B cell (primary cell): ENCODE data around the gene BRD4. TPM values are rescaled to one million over a fixed set of nuclear protein-coding genes. Genes with fewer than 3 reads are reported as not detected.

Source experiments
- ATAC-seq: fragments of 200-7000 bp; cut with Tn5 transposase; one replicate; pipeline ENCODE4 v1.10.0; 2021; ENCODE audit warnings: low read depth, mild to moderate bottlenecking, moderate number of reproducible peaks, moderate library complexity
- CTCF ChIA-PET: fragments of 350-600 bp; sonication (Branson Sonifier 250); formaldehyde crosslinking; loops from one replicate; lab custom pipeline; 2021; ENCODE audit warnings: antibody characterized with exemption, inconsistent platforms; lab: Charles Lee
- POLR2A ChIA-PET: fragments of 350-600 bp; sonication (Branson Sonifier 250); formaldehyde crosslinking; loops from one replicate; lab custom pipeline; 2021; ENCODE audit warnings: antibody characterized with exemption; lab: Charles Lee
- DNase-seq: peaks from one replicate; pipeline ENCODE4 v3.0.0; 2013
- H2AFZ ChIP-seq: 2 replicates; pipeline ENCODE4 v1.6.1; 2012; ENCODE audit warnings: mild to moderate bottlenecking, low read depth, low read length; ENCODE audit not compliant: insufficient read depth, poor library complexity, severe bottlenecking
- H3K27ac ChIP-seq, 2 donors: 1 replicate in 1 of 2; 2 replicates in 1 of 2; pipeline ENCODE4 v1.5.1; 2012 to 2013; ENCODE audit warnings: low read length in 2 of 2, mild to moderate bottlenecking in 2 of 2, moderate library complexity in 1 of 2
- H3K27me3 ChIP-seq, 4 experiments: fragments of 200-600 bp in 1 of 4; sonication (generic) in 1 of 4; replicated peaks in 1 of 4; 1 replicate in 2 of 4; 2 replicates in 2 of 4; pipeline versions ENCODE4 v1.6.1 to v1.7.0; 2013 to 2016; ENCODE audit warnings: low read length in 3 of 4, mild to moderate bottlenecking in 2 of 4, mixed read lengths in 1 of 4, moderate library complexity in 1 of 4; ENCODE audit not compliant: insufficient read depth in 4 of 4, control insufficient read depth in 3 of 4; ENCODE audit errors: control extremely low read depth in 1 of 4
- H3K36me3 ChIP-seq, 2 experiments: replicated peaks in 1 of 2; 1 replicate in 1 of 2; 2 replicates in 1 of 2; pipeline versions ENCODE4 v1.6.1 to v1.7.1; 2013; ENCODE audit warnings: low read length in 1 of 2; ENCODE audit not compliant: insufficient read depth in 2 of 2, control insufficient read depth in 1 of 2; ENCODE audit errors: control extremely low read depth in 1 of 2, extremely low read depth in 1 of 2
- H3K4me1 ChIP-seq, 2 donors: fragments of 200-600 bp in 1 of 2; sonication (generic) in 1 of 2; 1 replicate in 1 of 2; 2 replicates in 1 of 2; pipeline versions ENCODE4 v1.5.1 to v1.6.1; 2013 to 2017; ENCODE audit warnings: low read length in 2 of 2; ENCODE audit not compliant: control insufficient read depth in 2 of 2, insufficient read depth in 2 of 2
- H3K4me2 ChIP-seq: replicated peaks from 2 replicates; pipeline ENCODE3; 2012; ENCODE audit warnings: mild to moderate bottlenecking, low read depth, low read length; ENCODE audit not compliant: poor library complexity, severe bottlenecking
- H3K4me3 ChIP-seq, 5 experiments: fragments of 200-600 bp in 1 of 5; sonication (generic) in 1 of 5; 1 replicate in 3 of 5; 2 replicates in 2 of 5; pipeline versions ENCODE4 v1.5.1 to v1.7.0; 2011 to 2016; ENCODE audit warnings: low read length in 4 of 5, mild to moderate bottlenecking in 4 of 5, low read depth in 2 of 5, control low read depth in 1 of 5, moderate library complexity in 1 of 5; ENCODE audit not compliant: insufficient read depth in 1 of 5; ENCODE audit errors: control extremely low read depth in 1 of 5, extremely low read depth in 1 of 5
- H3K79me2 ChIP-seq: fragments of 200-600 bp; sonication (generic); one replicate; pipeline ENCODE4 v1.6.0; 2016; ENCODE audit warnings: low read length; ENCODE audit not compliant: control insufficient read depth, insufficient read depth
- H3K9ac ChIP-seq: fragments of 200-600 bp; sonication (generic); 2 replicates; pipeline ENCODE4 v1.6.1; 2017; ENCODE audit warnings: mild to moderate bottlenecking, low read length, moderate library complexity
- H3K9me3 ChIP-seq, 3 donors: one replicate each; pipeline versions ENCODE4 v1.6.1 to v1.7.1; 2013; ENCODE audit warnings: low read length in 2 of 3; ENCODE audit not compliant: control insufficient read depth in 2 of 3, insufficient read depth in 1 of 3; ENCODE audit errors: control extremely low read depth in 1 of 3
- H4K20me1 ChIP-seq: 2 replicates; pipeline ENCODE4 v1.6.0; 2012; ENCODE audit warnings: mild to moderate bottlenecking, low read length; ENCODE audit not compliant: insufficient read depth, control insufficient read depth, poor library complexity, severe bottlenecking
- H3K27ac Mint-ChIP-seq: one replicate; pipeline ENCODE4 v1.8.0; 2021; ENCODE audit warnings: mixed read lengths
- H3K27me3 Mint-ChIP-seq: one replicate; pipeline ENCODE4 v1.8.0; 2021; ENCODE audit warnings: mixed read lengths
- H3K4me1 Mint-ChIP-seq: one replicate; pipeline ENCODE4 v1.8.0; 2021; ENCODE audit warnings: mixed read lengths
- H3K4me3 Mint-ChIP-seq: one replicate; pipeline ENCODE4 v1.8.0; 2021; ENCODE audit warnings: mixed read lengths
- H3K9me3 Mint-ChIP-seq: one replicate; pipeline ENCODE4 v1.8.0; 2022; ENCODE audit warnings: mixed read lengths; ENCODE audit not compliant: insufficient read depth
- EZH2 ChIP-seq: IDR thresholded peaks from 2 replicates; pipeline ENCODE4 v1.6.1; 2012; ENCODE audit warnings: borderline replicate concordance, low read depth, mild to moderate bottlenecking, moderate library complexity, low read length; ENCODE audit not compliant: insufficient read depth, poor library complexity, severe bottlenecking
- WGBS: methylation state at CpG from one replicate; pipeline ENCODE4 v1.1.5; 2013; ENCODE audit warnings: missing lambda C conversion rate; ENCODE audit not compliant: insufficient coverage; 5-methylcytosine and 5-hydroxymethylcytosine counted together
- intact Hi-C: fragments of 100-400 bp; cut with micrococcal nuclease; formaldehyde crosslinking; loops from one replicate; pipeline ENCODE4 v1.10.0; 2022
- polyA plus RNA-seq: library from polyadenylated mRNA; depleted of rRNA; stranded (reverse); fragments of >200 nt; gene quantifications from 2 replicates; pipeline ENCODE4 v1.2.3, GENCODE V29; 2012
- total RNA-seq, 2 donors: library from RNA; stranded (reverse); fragments of 120-200 nt in 1 of 2; gene quantifications; 1 replicate in 1 of 2; 2 replicates in 1 of 2; pipeline versions ENCODE4 v1.2.3 to v1.2.4, GENCODE V29; 2013 to 2022
- TF ChIP-seq, protein P1 (sequence below): fragments of 200-600 bp; IDR thresholded peaks from one replicate; pipeline ENCODE4 v1.8.0; 2022; ENCODE audit warnings: antibody characterized with exemption, mild to moderate bottlenecking

Gene BRD4
- total and polyA plus RNA-seq, 2 donors (not counting 1 experiment from before 2014, with no cell fraction given), result 30.7 to 209 TPM

DNA sequence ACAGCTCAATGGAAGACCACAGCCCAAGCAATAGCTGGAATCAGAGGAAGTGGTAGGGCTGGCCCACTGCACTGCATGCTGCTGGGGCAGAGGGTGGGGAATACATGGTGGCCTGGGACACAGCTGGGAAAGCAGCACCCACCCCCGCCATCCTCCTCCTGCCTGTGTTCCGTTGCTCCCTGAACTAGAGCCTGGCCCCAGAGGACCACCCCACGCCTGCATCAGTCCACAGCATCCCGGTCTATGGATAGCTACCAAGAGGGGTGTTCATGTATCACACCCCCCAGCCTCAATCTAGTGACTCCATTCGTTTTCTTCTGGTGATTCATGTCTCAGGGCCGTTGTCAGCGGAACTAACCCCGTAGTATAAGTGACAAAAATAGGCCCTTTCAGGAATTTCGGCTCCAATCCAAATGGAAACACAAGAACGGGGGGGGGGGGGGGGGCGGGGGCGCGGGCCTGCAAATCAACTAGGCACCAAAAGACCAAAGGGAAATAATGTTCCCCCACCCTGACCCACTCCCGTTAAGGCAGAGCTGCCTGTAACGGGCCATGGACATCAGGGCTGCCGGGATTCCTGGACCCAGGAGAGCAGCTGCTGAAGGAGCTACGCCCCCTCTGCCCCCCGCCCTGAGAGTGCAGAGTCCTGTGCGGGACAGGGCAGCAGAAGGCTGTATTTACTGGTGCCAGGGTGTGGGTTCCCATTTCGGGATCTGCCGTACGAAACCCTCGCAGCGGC is 81.2 kb downstream of the BRD4 start:
- no peak overlapping the region for H3K9ac ChIP-seq
- ChIA-PET CTCF (interaction anchor here (0.5 to 1.4 kb wide), 4 partner anchors 12 to 305 kb away, joined by 3 to 5 read pairs (median 4); no protein-coding TSS in a partner anchor), POLR2A (interaction anchor here (0.6 kb wide), 1 partner anchor 224 kb away, joined by 3 read pairs; no protein-coding TSS in a partner anchor)
- H2AFZ ChIP-seq, result no peak overlapping the region
- peaks cover 0 to 98% of the 10 kb centered on the region in 2 experiments for H3K36me3 ChIP-seq
- Mint-ChIP-seq H3K4me1 (peaks cover 26% of the 10 kb centered on the region), H3K27ac (peak overlapping the region; percentile 6), H3K9me3 (no peaks in the 10 kb centered on the region), H3K27me3 (no peaks in the 10 kb centered on the region), H3K4me3 (no peak overlapping the region)
- peaks cover 64% of the 10 kb centered on the region for H3K79me2 ChIP-seq
- H3K9me3 ChIP-seq, result no peaks in the 10 kb centered on the region
- no peak overlapping the region for H3K4me2 ChIP-seq
- peaks cover 7 to 18% of the 10 kb centered on the region in 2 donors for H3K4me1 ChIP-seq
- no peak overlapping the region for H3K27ac ChIP-seq
- H3K4me3 ChIP-seq, result no peak overlapping the region
- intact Hi-C loops, result no loop called here
- DNase-seq (no peak), ATAC-seq (no peak)
- TF ChIP-seq EZH2, result no peak
- TF ChIP-seq, protein P1, sequence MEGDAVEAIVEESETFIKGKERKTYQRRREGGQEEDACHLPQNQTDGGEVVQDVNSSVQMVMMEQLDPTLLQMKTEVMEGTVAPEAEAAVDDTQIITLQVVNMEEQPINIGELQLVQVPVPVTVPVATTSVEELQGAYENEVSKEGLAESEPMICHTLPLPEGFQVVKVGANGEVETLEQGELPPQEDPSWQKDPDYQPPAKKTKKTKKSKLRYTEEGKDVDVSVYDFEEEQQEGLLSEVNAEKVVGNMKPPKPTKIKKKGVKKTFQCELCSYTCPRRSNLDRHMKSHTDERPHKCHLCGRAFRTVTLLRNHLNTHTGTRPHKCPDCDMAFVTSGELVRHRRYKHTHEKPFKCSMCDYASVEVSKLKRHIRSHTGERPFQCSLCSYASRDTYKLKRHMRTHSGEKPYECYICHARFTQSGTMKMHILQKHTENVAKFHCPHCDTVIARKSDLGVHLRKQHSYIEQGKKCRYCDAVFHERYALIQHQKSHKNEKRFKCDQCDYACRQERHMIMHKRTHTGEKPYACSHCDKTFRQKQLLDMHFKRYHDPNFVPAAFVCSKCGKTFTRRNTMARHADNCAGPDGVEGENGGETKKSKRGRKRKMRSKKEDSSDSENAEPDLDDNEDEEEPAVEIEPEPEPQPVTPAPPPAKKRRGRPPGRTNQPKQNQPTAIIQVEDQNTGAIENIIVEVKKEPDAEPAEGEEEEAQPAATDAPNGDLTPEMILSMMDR, result no peak
- H4K20me1 ChIP-seq, result peaks cover 100% of the 10 kb centered on the region
- 99% methylated on average over 16 of the region's 24 CpGs for WGBS
- no peaks in the 10 kb centered on the region for H3K27me3 ChIP-seq

GRCh38 chr19:15250640-15250993 is 81.7 kb downstream of the BRD4 start:
- Histone ChIP-seq H3K4me2 (no peak overlapping the region), H3K79me2 (peaks cover 58% of the 10 kb centered on the region), H3K4me3 (no peak overlapping the region), H2AFZ (no peak overlapping the region), H3K36me3 (peaks cover 0 to 98% of the 10 kb centered on the region in 2 experiments), H3K9ac (no peak overlapping the region), H3K9me3 (no peaks in the 10 kb centered on the region), H3K4me1 (peaks cover 7 to 18% of the 10 kb centered on the region in 2 donors), H4K20me1 (peaks cover 100% of the 10 kb centered on the region), H3K27me3 (no peaks in the 10 kb centered on the region), H3K27ac (no peak overlapping the region)
- no peak for ATAC-seq
- Mint-ChIP-seq H3K4me3 (no peak overlapping the region), H3K4me1 (peaks cover 24% of the 10 kb centered on the region), H3K9me3 (no peaks in the 10 kb centered on the region), H3K27ac (no peak overlapping the region), H3K27me3 (no peaks in the 10 kb centered on the region)
- ChIA-PET POLR2A (no interaction called here), CTCF (interaction anchor here (1.2 to 1.4 kb wide), 2 partner anchors 73 to 305 kb away, joined by 3 to 4 read pairs; no protein-coding TSS in a partner anchor)
- TF ChIP-seq EZH2, result no peak
- TF ChIP-seq, protein P1, result no peak
- WGBS, result 100% methylated on average over 1 of the region's 1 CpG
- intact Hi-C loops, result no loop called here
- DNase-seq, result no peak
